ENCODE results near the gene MLKL. TPM values are rescaled to one million over a fixed set of nuclear protein-coding genes. Genes with fewer than 3 reads are reported as not detected.

The MLKL gene
- total RNA-seq, 2 experiments from 2014 or later, result 18.3 to 18.8 TPM

DNA sequence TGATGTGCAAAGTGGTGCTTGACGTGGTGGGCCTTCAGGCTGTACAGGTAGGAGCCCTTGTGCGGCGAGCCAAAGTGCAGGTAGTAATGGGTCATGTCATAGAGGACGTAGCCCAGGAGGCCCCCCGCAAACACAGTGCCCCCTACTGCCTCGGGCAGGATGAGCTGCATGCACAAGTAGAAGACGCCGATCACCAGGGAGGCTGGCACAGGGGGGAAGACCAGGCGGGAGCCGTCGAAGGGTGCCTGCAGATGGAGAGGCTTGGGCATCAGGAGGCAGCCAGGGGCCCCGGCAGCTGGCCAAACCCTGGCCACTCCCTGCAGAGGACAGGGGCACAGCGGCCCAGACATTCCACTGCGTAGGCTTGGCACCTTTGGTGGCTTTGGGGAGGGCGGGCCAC, 15.7 kb upstream of the MLKL start:
- Mint-ChIP-seq H3K4me1 (ENCODE audit: low read depth) (no peaks in the 10 kb centered on the region), H3K9me3 (no peaks in the 10 kb centered on the region), H3K27me3 (peaks cover under 1% of the 10 kb centered on the region), H3K27ac (no peak overlapping the region), H3K36me3 (no peaks in the 10 kb centered on the region), H3K4me3 (no peak overlapping the region)
- ChIA-PET POLR2A (no interaction called here), CTCF (interaction anchor here (1.6 kb wide), 1 partner anchor 146 kb away, joined by 5 read pairs; no protein-coding TSS in a partner anchor)
- intact Hi-C loops (cut with micrococcal nuclease), result no loop called here
- no peak for DNase-seq

GRCh38 chr16:74713876-74714275, 13.2 kb upstream of the MLKL start:
- Mint-ChIP-seq H3K4me1 (ENCODE audit: low read depth) (peaks cover 5% of the 10 kb centered on the region), H3K27ac (no peak overlapping the region), H3K4me3 (no peak overlapping the region), H3K9me3 (no peaks in the 10 kb centered on the region), H3K36me3 (no peaks in the 10 kb centered on the region), H3K27me3 (no peaks in the 10 kb centered on the region)
- ChIA-PET POLR2A (interaction anchor here (0.6 kb wide), 2 partner anchors 148 to 386 kb away, joined by 3 to 5 read pairs; no protein-coding TSS in a partner anchor), CTCF (interaction anchor here (1.0 to 5.0 kb wide), 3 partner anchors 12 to 150 kb away, joined by 3 to 56 read pairs (median 47); no protein-coding TSS in a partner anchor)
- no peak for DNase-seq
- intact Hi-C loops (cut with micrococcal nuclease), result no loop called here

- no peak for DNase-seq
- CTCF ChIA-PET, result interaction anchor here (1.0 to 5.0 kb wide), 5 partner anchors 13 to 150 kb away, joined by 3 to 56 read pairs (median 9); no protein-coding TSS in a partner anchor
- intact Hi-C loops (cut with micrococcal nuclease), result no loop called here
- no peaks in the 10 kb centered on the region for H3K9me3 Mint-ChIP-seq
- no peaks in the 10 kb centered on the region for H3K36me3 Mint-ChIP-seq
- H3K4me3 Mint-ChIP-seq, result no peak overlapping the region
- POLR2A ChIA-PET, result interaction anchor here (1.8 kb wide), 1 partner anchor 12 kb away, joined by 10 read pairs; the partner anchor contains the start of gene MLKL
- H3K4me1 Mint-ChIP-seq (ENCODE audit: low read depth), result peaks cover 5% of the 10 kb centered on the region
- no peaks in the 10 kb centered on the region for H3K27me3 Mint-ChIP-seq
- H3K27ac Mint-ChIP-seq, result no peak overlapping the region
These were observed 12.7 kb upstream of the MLKL start for GRCh38 chr16:74713325-74713724.

GRCh38 chr16:74711938-74712337, 11.3 kb upstream of the MLKL start:
- Mint-ChIP-seq H3K36me3 (no peaks in the 10 kb centered on the region), H3K4me3 (no peak overlapping the region), H3K9me3 (no peaks in the 10 kb centered on the region), H3K4me1 (ENCODE audit: low read depth) (peaks cover 5% of the 10 kb centered on the region), H3K27me3 (no peaks in the 10 kb centered on the region), H3K27ac (no peak overlapping the region)
- ChIA-PET POLR2A (interaction anchor here (0.7 to 1.8 kb wide), 2 partner anchors 11 to 151 kb away, joined by 3 to 10 read pairs; partner anchors contain the start of gene MLKL), CTCF (interaction anchor here (1.4 to 5.0 kb wide), 4 partner anchors 14 to 151 kb away, joined by 5 to 56 read pairs (median 28); no protein-coding TSS in a partner anchor)
- intact Hi-C loops (cut with micrococcal nuclease), result no loop called here
- no peak for DNase-seq

- no peak for DNase-seq
- H3K4me1 Mint-ChIP-seq (ENCODE audit: low read depth), result peaks cover 5% of the 10 kb centered on the region
- CTCF ChIA-PET, result interaction anchor here (0.8 to 5.0 kb wide), 8 partner anchors 8 to 401 kb away, joined by 3 to 56 read pairs (median 4); partner anchors contain the start of genes FA2H and MLKL
- POLR2A ChIA-PET, result no interaction called here
- H3K9me3 Mint-ChIP-seq, result no peaks in the 10 kb centered on the region
- H3K36me3 Mint-ChIP-seq, result no peaks in the 10 kb centered on the region
- no peak overlapping the region for H3K4me3 Mint-ChIP-seq
- no peak overlapping the region for H3K27ac Mint-ChIP-seq
- intact Hi-C loops (cut with micrococcal nuclease), result no loop called here
- no peaks in the 10 kb centered on the region for H3K27me3 Mint-ChIP-seq
These were observed 9.7 kb upstream of the MLKL start for GRCh38 chr16:74710401-74710800.

GRCh38 chr16:74709441-74709877, 8.8 kb upstream of the MLKL start:
- DNase-seq, result peak; percentile 88
- intact Hi-C loops (cut with micrococcal nuclease), result loop anchor here (1.0 to 10.0 kb wide), 5 partner anchors 17 to 401 kb away; partner anchors contain the start of genes FA2H and WDR59
- H3K4me3 Mint-ChIP-seq, result no peak overlapping the region
- peaks cover 10% of the 10 kb centered on the region for H3K4me1 Mint-ChIP-seq (ENCODE audit: low read depth)
- no peaks in the 10 kb centered on the region for H3K36me3 Mint-ChIP-seq
- CTCF ChIA-PET, result interaction anchor here (1.0 to 5.0 kb wide), 7 partner anchors 9 to 402 kb away, joined by 3 to 56 read pairs (median 4); partner anchors contain the start of genes FA2H and MLKL
- POLR2A ChIA-PET, result no interaction called here
- H3K27me3 Mint-ChIP-seq, result no peaks in the 10 kb centered on the region
- H3K27ac Mint-ChIP-seq, result peak overlapping the region; percentile 2
- no peaks in the 10 kb centered on the region for H3K9me3 Mint-ChIP-seq

DNA sequence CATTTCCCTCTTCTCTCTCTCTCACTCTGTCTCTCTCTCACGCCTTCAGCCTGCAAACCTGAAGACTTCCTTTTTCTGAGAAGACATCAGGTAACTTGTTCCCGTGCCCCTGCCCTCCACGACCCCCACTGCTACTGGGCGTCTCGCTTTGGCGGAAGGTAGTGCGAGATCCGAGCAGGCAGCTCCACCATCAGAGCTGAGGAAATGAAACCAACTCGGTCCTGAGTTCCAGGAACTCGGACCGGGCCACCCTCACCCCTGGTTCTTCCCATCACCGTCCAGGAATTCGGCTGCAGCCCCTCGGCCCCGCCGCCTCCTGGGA, 585 bp downstream of the MLKL start:
- peak; percentile 53 for DNase-seq
- peaks cover 12% of the 10 kb centered on the region for H3K36me3 Mint-ChIP-seq
- no peaks in the 10 kb centered on the region for H3K9me3 Mint-ChIP-seq
- peak overlapping the region; percentile 94 for H3K27ac Mint-ChIP-seq
- H3K4me1 Mint-ChIP-seq (ENCODE audit: low read depth), result peaks cover 56% of the 10 kb centered on the region
- intact Hi-C loops (cut with micrococcal nuclease), result loop anchor here (1.0 to 10.0 kb wide), 4 partner anchors 33 to 917 kb away; partner anchors contain the start of gene WDR59
- ChIA-PET CTCF (interaction anchor here (2.3 to 3.6 kb wide), 4 partner anchors 10 to 411 kb away, joined by 5 to 23 read pairs (median 15); partner anchors contain the start of gene RFWD3), POLR2A (interaction anchor here (1.2 to 4.4 kb wide), 5 partner anchors 12 to 93 kb away, joined by 3 to 43 read pairs (median 5); partner anchors contain the start of genes GLG1 and RFWD3)
- H3K27me3 Mint-ChIP-seq, result no peaks in the 10 kb centered on the region
- H3K4me3 Mint-ChIP-seq, result peak overlapping the region; percentile 96

- peak overlapping the region; percentile 94 for H3K27ac Mint-ChIP-seq
- ChIA-PET CTCF (interaction anchor here (2.3 to 3.6 kb wide), 4 partner anchors 10 to 411 kb away, joined by 5 to 23 read pairs (median 15); partner anchors contain the start of gene RFWD3), POLR2A (interaction anchor here (1.2 to 4.4 kb wide), 4 partner anchors 13 to 92 kb away, joined by 3 to 43 read pairs (median 8); partner anchors contain the start of genes GLG1 and RFWD3)
- peaks cover 53% of the 10 kb centered on the region for H3K4me1 Mint-ChIP-seq (ENCODE audit: low read depth)
- H3K9me3 Mint-ChIP-seq, result no peaks in the 10 kb centered on the region
- H3K27me3 Mint-ChIP-seq, result no peaks in the 10 kb centered on the region
- H3K36me3 Mint-ChIP-seq, result peaks cover 13% of the 10 kb centered on the region
- DNase-seq, result peak; percentile 24
- H3K4me3 Mint-ChIP-seq, result peak overlapping the region; percentile 96
- intact Hi-C loops (cut with micrococcal nuclease), result loop anchor here (1.0 to 10.0 kb wide), 5 partner anchors 32 to 918 kb away; partner anchors contain the start of gene WDR59
These were observed 996 bp downstream of the MLKL start for GRCh38 chr16:74699666-74700065.

- intact Hi-C loops (cut with micrococcal nuclease), result loop anchor here (5.0 kb wide), 1 partner anchor 71 kb away; no protein-coding TSS in a partner anchor
- Mint-ChIP-seq H3K27ac (peak overlapping the region; percentile 75), H3K4me3 (peak overlapping the region; percentile 96), H3K9me3 (no peaks in the 10 kb centered on the region), H3K36me3 (peaks cover 16% of the 10 kb centered on the region), H3K27me3 (no peaks in the 10 kb centered on the region), H3K4me1 (ENCODE audit: low read depth) (peaks cover 50% of the 10 kb centered on the region)
- ChIA-PET CTCF (interaction anchor here (1.1 to 3.6 kb wide), 3 partner anchors 12 to 164 kb away, joined by 4 to 23 read pairs (median 14); partner anchors contain the start of gene RFWD3), POLR2A (interaction anchor here (4.4 kb wide), 1 partner anchor 31 kb away, joined by 43 read pairs; the partner anchor contains the start of gene RFWD3)
- DNase-seq, result no peak
These were observed 2.4 kb downstream of the MLKL start for GRCh38 chr16:74698222-74698621.

DNA sequence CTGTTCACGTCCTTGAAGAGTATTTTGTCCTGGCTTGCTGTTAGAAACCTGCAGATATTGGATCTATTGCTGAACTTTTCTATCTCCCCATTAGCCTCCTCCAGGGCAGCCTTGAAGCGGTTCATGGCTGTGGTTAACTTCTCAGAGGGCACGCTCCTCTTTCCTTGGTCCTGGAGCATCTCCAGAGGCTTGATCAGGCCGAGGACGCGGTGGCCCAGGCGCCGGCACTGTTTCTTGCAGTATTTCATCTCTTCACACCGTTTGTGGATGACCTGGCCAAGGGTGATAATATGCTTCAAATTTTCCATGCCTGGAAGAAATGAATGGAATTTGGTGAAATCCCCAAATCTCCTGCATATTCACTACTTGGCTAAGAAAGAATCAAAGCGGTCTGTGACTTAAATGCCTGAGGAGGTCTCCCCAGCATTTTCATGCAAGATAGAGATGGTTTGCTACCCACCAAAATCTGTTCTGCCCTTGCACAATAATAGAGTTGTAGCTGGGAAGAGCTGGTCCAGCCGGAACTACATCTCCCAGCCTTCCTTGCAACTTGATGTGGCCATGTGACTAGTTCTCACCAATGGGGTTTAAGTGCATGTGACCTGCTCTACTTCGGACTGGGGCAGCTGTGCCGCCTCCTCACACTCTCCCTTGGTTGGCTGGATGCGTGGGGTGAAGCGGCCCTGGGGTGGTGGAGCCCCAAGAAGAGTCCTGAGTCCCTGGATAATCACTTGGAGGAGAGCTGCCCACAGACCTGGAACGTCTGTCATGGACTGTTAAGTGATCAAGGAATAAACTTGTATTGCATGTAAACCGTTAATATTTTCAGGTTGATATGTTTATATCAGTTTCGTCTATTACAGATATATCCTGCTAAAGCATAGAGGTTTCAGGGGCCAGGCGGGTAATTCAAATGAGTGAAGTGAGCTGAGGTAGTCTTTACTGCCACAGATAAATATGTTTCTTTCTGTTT, 4.9 kb downstream of the MLKL start:
- no peaks in the 10 kb centered on the region for H3K9me3 Mint-ChIP-seq
- intact Hi-C loops (cut with micrococcal nuclease), result loop anchor here (1.0 to 5.0 kb wide), 2 partner anchors 68 to 399 kb away; partner anchors contain the start of gene PSMD7
- H3K4me3 Mint-ChIP-seq, result peak overlapping the region; percentile 69
- POLR2A ChIA-PET, result interaction anchor here (1.2 kb wide), 1 partner anchor 29 kb away, joined by 3 read pairs; the partner anchor contains the start of gene RFWD3
- no peak overlapping the region for H3K27ac Mint-ChIP-seq
- H3K4me1 Mint-ChIP-seq (ENCODE audit: low read depth), result peaks cover 40% of the 10 kb centered on the region
- peaks cover 32% of the 10 kb centered on the region for H3K36me3 Mint-ChIP-seq
- peak; percentile 75 for DNase-seq
- H3K27me3 Mint-ChIP-seq, result no peaks in the 10 kb centered on the region
- CTCF ChIA-PET, result interaction anchor here (1.0 kb wide), 1 partner anchor 13 kb away, joined by 4 read pairs; no protein-coding TSS in a partner anchor

DNA sequence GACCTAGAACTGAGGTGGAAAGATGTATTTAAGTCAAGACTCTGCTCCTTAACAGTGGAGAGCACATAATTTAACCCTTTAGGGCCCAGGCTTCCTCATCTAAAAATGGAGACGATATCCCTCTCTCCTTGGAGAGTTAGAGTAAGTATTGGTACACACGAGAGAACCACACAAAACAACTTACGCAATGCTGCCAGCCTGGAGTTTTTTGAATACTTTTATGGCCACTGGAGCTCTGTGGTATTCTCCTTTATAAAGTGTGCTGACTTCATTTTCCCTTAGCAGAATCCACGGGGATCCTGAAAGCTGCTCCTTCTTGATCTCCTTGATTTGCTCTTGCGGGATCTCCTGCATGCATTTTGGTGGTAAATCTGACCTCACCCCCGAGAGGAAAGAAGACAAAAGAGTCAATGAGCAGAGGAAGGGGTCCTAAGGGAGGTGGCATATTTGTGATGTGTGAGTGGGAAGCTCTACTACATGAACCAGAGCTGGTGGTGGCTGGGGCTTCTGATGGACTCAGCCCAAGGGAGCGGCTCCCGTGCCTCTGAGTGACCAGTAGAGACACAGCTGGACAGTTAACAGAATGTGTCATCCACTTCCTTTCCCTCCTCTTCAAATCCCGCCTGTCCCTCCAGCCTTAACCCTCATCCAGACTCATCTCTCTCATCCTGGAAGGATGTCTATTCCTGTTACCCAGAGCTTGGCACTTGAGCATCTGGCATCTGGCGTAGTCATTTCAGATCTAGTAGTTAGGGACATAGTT, 9.4 kb downstream of the MLKL start:
- Mint-ChIP-seq H3K36me3 (peaks cover 43% of the 10 kb centered on the region), H3K27me3 (no peaks in the 10 kb centered on the region), H3K4me3 (no peak overlapping the region), H3K4me1 (ENCODE audit: low read depth) (peaks cover 12% of the 10 kb centered on the region), H3K9me3 (no peaks in the 10 kb centered on the region), H3K27ac (no peak overlapping the region)
- intact Hi-C loops (cut with micrococcal nuclease), result no loop called here
- ChIA-PET POLR2A (no interaction called here), CTCF (no interaction called here)
- no peak for DNase-seq
